ENCODE data around the gene ETNK2.

DNA sequence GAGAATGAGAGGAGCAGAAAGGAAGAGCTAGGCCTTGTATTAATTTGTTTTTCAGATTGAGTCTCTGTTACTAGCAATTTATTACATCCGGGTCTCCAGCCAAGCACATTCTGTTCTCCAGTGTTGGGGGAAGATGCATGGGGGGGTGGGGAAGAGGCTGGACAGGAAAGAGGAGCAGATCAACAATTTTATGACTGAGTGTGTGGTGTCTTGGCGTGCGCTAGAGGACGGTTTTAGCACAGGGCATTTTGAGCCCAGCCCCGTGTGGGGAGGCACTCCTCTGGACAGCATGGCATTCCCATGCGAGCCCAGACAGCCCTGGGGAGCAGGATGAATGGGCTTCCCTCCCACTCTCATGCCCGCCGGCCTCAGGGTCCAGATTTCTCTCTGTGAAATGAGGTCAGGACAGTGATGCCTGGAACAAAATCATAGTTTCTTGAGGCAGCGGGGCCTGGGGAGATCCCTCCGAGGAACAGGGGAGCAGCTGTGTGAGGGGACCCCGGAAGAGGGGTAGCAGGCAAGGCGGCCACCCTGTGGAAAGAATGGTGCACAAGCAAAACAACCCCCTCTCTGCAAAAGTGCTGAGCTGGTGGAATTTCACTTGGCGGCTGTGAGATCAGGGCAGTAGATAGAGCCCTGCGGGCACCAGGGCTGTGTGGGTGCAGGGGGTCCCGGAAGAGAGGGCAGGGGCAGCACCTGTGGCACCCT, 62.6 kb downstream of the ETNK2 start:
- TF ChIP-seq, protein P1, sequence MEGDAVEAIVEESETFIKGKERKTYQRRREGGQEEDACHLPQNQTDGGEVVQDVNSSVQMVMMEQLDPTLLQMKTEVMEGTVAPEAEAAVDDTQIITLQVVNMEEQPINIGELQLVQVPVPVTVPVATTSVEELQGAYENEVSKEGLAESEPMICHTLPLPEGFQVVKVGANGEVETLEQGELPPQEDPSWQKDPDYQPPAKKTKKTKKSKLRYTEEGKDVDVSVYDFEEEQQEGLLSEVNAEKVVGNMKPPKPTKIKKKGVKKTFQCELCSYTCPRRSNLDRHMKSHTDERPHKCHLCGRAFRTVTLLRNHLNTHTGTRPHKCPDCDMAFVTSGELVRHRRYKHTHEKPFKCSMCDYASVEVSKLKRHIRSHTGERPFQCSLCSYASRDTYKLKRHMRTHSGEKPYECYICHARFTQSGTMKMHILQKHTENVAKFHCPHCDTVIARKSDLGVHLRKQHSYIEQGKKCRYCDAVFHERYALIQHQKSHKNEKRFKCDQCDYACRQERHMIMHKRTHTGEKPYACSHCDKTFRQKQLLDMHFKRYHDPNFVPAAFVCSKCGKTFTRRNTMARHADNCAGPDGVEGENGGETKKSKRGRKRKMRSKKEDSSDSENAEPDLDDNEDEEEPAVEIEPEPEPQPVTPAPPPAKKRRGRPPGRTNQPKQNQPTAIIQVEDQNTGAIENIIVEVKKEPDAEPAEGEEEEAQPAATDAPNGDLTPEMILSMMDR (IDR thresholded peaks at IDR 0.05; ENCODE audit: low read depth, low read length, missing input control): no peak
- TF ChIP-seq RXRA (IDR thresholded peaks at IDR 0.05) (no peak), TAF1 (conservative IDR thresholded peaks at IDR 0.05) (no peak), GABPA (IDR thresholded peaks at IDR 0.05 in 1 of 2, conservative IDR thresholded peaks at IDR 0.05 in 1 of 2) (no peak), YY1 (IDR thresholded peaks at IDR 0.05) (no peak), EGR1 (IDR thresholded peaks at IDR 0.05; ENCODE audit: low read depth in 2 of 2) (no peak), SP1 (IDR thresholded peaks at IDR 0.05) (peak; percentile 53), RAD21 (IDR thresholded peaks at IDR 0.05) (peak in 1 of 2 donors; percentile 37)
- TF ChIP-seq, protein P2, sequence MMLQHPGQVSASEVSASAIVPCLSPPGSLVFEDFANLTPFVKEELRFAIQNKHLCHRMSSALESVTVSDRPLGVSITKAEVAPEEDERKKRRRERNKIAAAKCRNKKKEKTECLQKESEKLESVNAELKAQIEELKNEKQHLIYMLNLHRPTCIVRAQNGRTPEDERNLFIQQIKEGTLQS (IDR thresholded peaks at IDR 0.05): no peak
- TF ChIP-seq, protein P3, sequence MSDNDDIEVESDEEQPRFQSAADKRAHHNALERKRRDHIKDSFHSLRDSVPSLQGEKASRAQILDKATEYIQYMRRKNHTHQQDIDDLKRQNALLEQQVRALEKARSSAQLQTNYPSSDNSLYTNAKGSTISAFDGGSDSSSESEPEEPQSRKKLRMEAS (IDR thresholded peaks at IDR 0.05): no peak
- TF ChIP-seq, protein P4, sequence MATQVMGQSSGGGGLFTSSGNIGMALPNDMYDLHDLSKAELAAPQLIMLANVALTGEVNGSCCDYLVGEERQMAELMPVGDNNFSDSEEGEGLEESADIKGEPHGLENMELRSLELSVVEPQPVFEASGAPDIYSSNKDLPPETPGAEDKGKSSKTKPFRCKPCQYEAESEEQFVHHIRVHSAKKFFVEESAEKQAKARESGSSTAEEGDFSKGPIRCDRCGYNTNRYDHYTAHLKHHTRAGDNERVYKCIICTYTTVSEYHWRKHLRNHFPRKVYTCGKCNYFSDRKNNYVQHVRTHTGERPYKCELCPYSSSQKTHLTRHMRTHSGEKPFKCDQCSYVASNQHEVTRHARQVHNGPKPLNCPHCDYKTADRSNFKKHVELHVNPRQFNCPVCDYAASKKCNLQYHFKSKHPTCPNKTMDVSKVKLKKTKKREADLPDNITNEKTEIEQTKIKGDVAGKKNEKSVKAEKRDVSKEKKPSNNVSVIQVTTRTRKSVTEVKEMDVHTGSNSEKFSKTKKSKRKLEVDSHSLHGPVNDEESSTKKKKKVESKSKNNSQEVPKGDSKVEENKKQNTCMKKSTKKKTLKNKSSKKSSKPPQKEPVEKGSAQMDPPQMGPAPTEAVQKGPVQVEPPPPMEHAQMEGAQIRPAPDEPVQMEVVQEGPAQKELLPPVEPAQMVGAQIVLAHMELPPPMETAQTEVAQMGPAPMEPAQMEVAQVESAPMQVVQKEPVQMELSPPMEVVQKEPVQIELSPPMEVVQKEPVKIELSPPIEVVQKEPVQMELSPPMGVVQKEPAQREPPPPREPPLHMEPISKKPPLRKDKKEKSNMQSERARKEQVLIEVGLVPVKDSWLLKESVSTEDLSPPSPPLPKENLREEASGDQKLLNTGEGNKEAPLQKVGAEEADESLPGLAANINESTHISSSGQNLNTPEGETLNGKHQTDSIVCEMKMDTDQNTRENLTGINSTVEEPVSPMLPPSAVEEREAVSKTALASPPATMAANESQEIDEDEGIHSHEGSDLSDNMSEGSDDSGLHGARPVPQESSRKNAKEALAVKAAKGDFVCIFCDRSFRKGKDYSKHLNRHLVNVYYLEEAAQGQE (IDR thresholded peaks at IDR 0.05): no peak
